OCI-LY7 (cell line): Measurements from ENCODE around the gene SNAP29.

ENCODE experiments used
- EZH2phosphoT487 ChIP-seq: fragments of 200-600 bp; sonication (generic); IDR thresholded peaks from 2 replicates; pipeline ENCODE4 v1.6.1; 2018; ENCODE audit warnings: low read depth, borderline replicate concordance, mild to moderate bottlenecking, mixed run types, antibody characterized with exemption, low read length, moderate library complexity, mixed read lengths
- TF ChIP-seq, protein P1 (sequence below): fragments of 200-600 bp; sonication (generic); conservative IDR thresholded peaks from 2 replicates; pipeline ENCODE4 v1.5.1; 2014; ENCODE audit warnings: mild to moderate bottlenecking, antibody characterized with exemption, low read length, moderate library complexity, mixed read lengths

DNA sequence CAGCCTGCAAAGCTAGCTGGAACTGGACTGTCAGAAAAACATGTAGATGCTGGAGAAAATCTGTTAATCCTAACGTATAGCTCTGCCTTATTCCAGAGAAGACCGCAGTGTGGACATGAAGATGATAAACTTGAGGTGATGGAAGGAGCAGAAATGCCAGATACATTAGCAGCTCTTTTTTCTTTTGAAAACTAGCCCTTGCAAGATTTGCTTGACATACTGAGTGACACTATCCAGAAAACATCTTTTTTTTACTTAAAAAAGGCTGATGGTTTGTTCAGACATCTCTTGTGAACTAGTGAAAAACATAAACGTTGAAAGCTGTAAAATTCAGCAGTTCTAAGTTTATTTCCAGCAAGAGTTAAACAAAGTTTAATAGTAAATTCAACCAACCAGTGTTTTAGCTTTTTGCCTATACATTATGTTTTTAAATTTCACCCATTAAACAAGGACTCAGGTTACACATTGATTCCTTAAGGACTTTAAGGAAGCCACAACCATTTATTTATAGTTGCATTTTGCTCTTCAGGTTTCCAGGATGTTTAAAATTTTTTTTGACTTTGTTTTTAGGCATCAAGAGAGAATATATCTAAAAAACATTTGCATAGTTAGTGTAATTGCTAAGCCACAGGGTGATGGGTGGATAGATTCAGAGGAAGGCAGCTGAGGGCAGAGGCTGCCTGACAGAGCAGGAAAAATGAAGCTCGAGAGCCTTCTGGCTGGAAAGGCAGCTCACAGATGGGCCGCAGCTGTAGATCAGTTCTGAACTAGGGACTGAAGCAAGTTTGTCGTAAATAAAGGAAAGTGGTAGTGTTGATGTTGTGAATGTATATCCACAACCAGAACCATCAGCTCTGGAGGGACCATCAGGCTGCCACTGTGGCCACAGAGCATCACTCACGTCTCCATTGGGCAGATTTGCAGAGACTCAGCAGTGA lies 9.5 kb downstream of the SNAP29 start:
- TF ChIP-seq, protein P1, sequence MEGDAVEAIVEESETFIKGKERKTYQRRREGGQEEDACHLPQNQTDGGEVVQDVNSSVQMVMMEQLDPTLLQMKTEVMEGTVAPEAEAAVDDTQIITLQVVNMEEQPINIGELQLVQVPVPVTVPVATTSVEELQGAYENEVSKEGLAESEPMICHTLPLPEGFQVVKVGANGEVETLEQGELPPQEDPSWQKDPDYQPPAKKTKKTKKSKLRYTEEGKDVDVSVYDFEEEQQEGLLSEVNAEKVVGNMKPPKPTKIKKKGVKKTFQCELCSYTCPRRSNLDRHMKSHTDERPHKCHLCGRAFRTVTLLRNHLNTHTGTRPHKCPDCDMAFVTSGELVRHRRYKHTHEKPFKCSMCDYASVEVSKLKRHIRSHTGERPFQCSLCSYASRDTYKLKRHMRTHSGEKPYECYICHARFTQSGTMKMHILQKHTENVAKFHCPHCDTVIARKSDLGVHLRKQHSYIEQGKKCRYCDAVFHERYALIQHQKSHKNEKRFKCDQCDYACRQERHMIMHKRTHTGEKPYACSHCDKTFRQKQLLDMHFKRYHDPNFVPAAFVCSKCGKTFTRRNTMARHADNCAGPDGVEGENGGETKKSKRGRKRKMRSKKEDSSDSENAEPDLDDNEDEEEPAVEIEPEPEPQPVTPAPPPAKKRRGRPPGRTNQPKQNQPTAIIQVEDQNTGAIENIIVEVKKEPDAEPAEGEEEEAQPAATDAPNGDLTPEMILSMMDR = no peak
- no peak for TF ChIP-seq EZH2phosphoT487
